ENCODE data around the gene PCMTD2.

GRCh38 chr20:64211874-64212658 lies 43.5 kb upstream of the PCMTD2 start:
- TF ChIP-seq CTCF (conservative IDR thresholded peaks at IDR 0.05; ENCODE audit: low read depth, low read length) (no peak), EZH2 (IDR thresholded peaks at IDR 0.05; ENCODE audit: borderline replicate concordance, low read depth, low read length, poor library complexity, severe bottlenecking) (no peak)
